WERI-Rb-1 (cell line): ENCODE measurements around the gene SLC19A1.

Experiments
- DNase-seq: peaks from one replicate; pipeline ENCODE4 v3.0.0-alpha.2; 2020
- H3K27ac ChIP-seq: fragments of 250-450 bp; sonication (Bioruptor Pico); 2 replicates; pipeline ENCODE4 v1.5.1; 2020; ENCODE audit warnings: mild to moderate bottlenecking, moderate library complexity
- H3K27me3 ChIP-seq: fragments of 250-450 bp; sonication (Bioruptor Pico); 2 replicates; pipeline ENCODE4 v1.5.1; 2021; ENCODE audit warnings: mild to moderate bottlenecking, low read depth, moderate library complexity; ENCODE audit not compliant: insufficient read depth, severe bottlenecking
- H3K36me3 ChIP-seq: fragments of 250-450 bp; sonication (Bioruptor Pico); 2 replicates; pipeline ENCODE4 v1.5.1; 2020; ENCODE audit warnings: mild to moderate bottlenecking, moderate library complexity
- H3K4me3 ChIP-seq: 2 replicates; pipeline ENCODE4 v1.5.1; 2011; ENCODE audit warnings: low read depth, mild to moderate bottlenecking, control low read depth, low read length
- H3K9me3 ChIP-seq: fragments of 250-450 bp; sonication (Bioruptor Pico); 2 replicates; pipeline ENCODE4 v1.5.1; 2021; ENCODE audit warnings: mild to moderate bottlenecking, moderate library complexity; ENCODE audit not compliant: severe bottlenecking
- TF ChIP-seq, protein P1 (sequence below): IDR thresholded peaks from 2 replicates; pipeline ENCODE4 v1.5.1; 2011; ENCODE audit warnings: low read depth, mild to moderate bottlenecking, control low read depth, inconsistent platforms, low read length

The SLC19A1 gene

DNA sequence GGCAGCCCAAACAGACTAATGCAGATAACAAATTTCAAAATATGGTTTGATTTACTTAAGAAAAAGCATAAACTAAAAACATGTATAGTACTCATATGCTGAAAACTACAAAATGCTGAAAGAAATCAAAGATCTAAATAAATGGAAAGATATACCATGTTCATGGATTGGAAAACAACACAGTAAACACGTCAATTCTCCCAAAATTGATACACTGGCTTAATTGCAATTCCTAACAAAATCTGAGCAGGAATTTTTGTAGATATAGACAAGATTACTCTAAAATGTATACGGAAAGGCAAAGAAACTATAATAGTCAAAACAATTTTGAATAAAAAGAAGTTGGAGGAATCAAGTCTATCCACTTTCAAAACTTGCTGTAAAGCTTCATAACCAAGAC is 21.0 kb downstream of the SLC19A1 start:
- TF ChIP-seq, protein P1, sequence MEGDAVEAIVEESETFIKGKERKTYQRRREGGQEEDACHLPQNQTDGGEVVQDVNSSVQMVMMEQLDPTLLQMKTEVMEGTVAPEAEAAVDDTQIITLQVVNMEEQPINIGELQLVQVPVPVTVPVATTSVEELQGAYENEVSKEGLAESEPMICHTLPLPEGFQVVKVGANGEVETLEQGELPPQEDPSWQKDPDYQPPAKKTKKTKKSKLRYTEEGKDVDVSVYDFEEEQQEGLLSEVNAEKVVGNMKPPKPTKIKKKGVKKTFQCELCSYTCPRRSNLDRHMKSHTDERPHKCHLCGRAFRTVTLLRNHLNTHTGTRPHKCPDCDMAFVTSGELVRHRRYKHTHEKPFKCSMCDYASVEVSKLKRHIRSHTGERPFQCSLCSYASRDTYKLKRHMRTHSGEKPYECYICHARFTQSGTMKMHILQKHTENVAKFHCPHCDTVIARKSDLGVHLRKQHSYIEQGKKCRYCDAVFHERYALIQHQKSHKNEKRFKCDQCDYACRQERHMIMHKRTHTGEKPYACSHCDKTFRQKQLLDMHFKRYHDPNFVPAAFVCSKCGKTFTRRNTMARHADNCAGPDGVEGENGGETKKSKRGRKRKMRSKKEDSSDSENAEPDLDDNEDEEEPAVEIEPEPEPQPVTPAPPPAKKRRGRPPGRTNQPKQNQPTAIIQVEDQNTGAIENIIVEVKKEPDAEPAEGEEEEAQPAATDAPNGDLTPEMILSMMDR: no peak
- H3K4me3 ChIP-seq: no peak overlapping the region
- peaks cover 76% of the 10 kb centered on the region for H3K36me3 ChIP-seq
- H3K27ac ChIP-seq: no peak overlapping the region
- peaks cover 20% of the 10 kb centered on the region for H3K9me3 ChIP-seq
- no peaks in the 10 kb centered on the region for H3K27me3 ChIP-seq
- DNase-seq: no peak

DNA sequence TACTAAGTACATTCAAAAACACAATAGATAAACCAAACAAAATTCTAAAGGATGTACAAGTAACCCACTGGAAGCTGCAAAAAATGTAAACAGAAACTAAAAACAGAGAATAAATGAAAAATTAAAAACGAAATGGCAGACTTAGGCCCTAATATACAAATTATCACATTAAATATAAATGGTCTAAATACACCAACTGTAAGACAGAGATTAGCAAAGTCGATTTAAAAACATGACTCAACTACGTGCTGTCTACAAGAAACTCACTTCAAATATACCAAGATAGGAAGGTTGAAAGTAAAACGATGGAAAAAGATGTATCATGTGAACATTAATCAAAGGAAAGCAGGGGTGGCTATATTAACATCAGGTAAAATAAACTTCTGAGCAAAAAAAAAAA is 23.1 kb downstream of the SLC19A1 start:
- Histone ChIP-seq H3K27ac (no peak overlapping the region), H3K36me3 (peaks cover 80% of the 10 kb centered on the region), H3K27me3 (no peaks in the 10 kb centered on the region), H3K4me3 (no peak overlapping the region), H3K9me3 (peaks cover 20% of the 10 kb centered on the region)
- no peak for DNase-seq
- TF ChIP-seq, protein P1: no peak

DNA sequence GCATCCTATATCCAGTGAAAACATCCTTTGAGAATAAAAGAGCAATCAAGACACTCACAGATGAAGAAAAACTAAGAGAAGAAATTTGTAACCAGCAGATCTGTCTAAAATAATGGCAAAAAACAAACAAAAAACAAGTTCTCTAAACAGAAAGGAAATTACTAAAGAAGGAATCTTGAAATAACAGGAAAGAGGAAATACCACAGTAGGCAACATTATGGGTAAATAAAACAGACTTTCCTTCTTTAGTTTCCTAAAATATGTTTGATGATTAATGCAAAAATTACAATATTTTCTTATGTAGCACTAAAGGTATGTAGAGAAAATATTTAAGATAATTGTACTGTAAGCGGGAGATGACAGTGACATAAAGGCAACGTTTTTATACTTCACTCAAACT is 23.5 kb downstream of the SLC19A1 start:
- H3K4me3 ChIP-seq: no peak overlapping the region
- no peak for DNase-seq
- peaks cover 84% of the 10 kb centered on the region for H3K36me3 ChIP-seq
- TF ChIP-seq, protein P1: no peak
- H3K27me3 ChIP-seq: no peaks in the 10 kb centered on the region
- H3K27ac ChIP-seq: no peak overlapping the region
- peaks cover 20% of the 10 kb centered on the region for H3K9me3 ChIP-seq

DNA sequence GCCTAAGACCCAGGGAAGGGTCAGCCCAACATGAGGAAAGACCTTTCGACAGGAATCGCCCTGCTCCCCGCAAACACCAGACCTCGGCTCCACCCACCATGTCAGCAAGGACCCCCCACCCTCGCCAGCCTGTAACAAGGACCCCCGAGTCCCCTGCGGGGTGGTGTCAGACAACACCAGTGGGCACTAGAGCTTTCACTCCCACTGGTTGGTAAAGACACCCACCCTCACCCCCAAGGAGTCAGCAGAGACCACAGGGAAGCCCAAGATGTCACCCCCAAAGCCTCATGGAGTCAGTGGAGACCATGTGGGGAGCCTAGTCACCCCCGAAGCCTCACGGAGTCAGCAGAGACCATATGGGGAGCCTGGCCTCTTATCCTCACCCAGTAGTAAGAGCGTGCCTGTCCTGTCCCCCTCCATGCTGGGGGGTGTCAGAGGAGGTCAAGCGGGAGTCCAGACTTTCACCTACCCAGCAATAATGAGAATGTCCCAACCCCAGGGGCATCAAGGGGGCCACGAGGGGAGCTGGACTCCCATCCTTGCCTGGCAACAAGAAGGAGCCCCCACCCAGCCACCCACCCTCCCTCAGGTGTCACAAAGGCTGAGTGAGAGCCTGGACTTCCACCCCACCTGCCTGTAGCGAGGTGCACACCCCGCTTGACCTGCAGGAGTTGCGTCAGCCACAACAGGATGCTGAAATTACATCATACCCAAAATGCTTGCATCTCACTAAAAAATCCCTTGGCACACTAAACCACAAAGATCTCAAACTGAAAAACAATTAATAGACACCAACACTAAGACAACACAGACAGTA is 24.8 kb downstream of the SLC19A1 start:
- no peak for DNase-seq
- Histone ChIP-seq H3K27ac (no peak overlapping the region), H3K4me3 (no peak overlapping the region), H3K9me3 (peaks cover 17% of the 10 kb centered on the region), H3K36me3 (peaks cover 80% of the 10 kb centered on the region), H3K27me3 (no peaks in the 10 kb centered on the region)
- TF ChIP-seq, protein P1: no peak

DNA sequence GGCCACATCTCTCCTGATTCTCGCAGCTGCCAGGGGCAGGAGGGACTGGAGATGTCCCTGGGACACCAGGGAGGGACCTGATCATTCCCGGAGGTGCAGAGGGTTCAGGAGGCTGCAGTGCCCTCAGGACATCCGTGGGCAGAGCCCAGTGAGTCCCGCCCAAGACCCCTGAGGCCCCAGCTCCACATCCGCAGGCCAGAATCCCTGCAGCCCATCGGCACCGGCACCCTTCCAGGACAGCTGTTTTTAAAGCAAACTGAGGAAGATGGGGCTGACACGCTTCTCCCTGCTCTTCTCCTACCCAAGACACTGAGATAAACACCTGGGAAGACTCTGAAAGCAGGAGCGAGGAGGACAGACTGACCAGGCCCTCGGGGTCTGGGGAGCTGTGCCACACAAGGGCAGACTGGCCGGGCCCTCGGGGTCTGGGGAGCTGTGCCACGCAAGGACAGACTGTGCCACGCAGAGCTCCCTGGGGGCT is 25.5 kb downstream of the SLC19A1 start:
- H3K36me3 ChIP-seq: peaks cover 77% of the 10 kb centered on the region
- H3K9me3 ChIP-seq: peaks cover 14% of the 10 kb centered on the region
- DNase-seq: no peak
- no peaks in the 10 kb centered on the region for H3K27me3 ChIP-seq
- H3K4me3 ChIP-seq: no peak overlapping the region
- no peak overlapping the region for H3K27ac ChIP-seq
- TF ChIP-seq, protein P1: no peak
